Transverse colon (tissue), 3 donors: ENCODE results near the gene PTPRR.

Experiments used
- CTCF ChIP-seq, 5 experiments: fragments of 200-600 bp in 3 of 5; fragments of 450-650 bp in 2 of 5; sonication (generic) in 3 of 5; IDR thresholded peaks; 1 replicate in 2 of 5; 2 replicates in 3 of 5; pipeline ENCODE4 v1.5.1; 2016 to 2017; ENCODE audit warnings: antibody characterized with exemption in 5 of 5, inconsistent platforms in 3 of 5, mild to moderate bottlenecking in 2 of 5, moderate library complexity in 1 of 5
- EP300 ChIP-seq: sonication (generic); formaldehyde crosslinking; IDR thresholded peaks from one replicate; pipeline ENCODE4 v1.6.1; 2017; ENCODE audit warnings: antibody characterized with exemption, low read depth
- POLR2A ChIP-seq: fragments of 450-650 bp; IDR thresholded peaks from one replicate; pipeline ENCODE4 v1.6.1; 2016; ENCODE audit warnings: antibody characterized with exemption, mild to moderate bottlenecking, moderate library complexity

- TF ChIP-seq CTCF (IDR thresholded peaks at IDR 0.05), result no peak
- TF ChIP-seq EP300, result no peak
- no peak for TF ChIP-seq POLR2A
Measured at GRCh38 chr12:70721656-70722357, 198.7 kb downstream of the PTPRR start.
